B cell (primary cell): ENCODE data around the gene KIN. TPM values are rescaled to one million over a fixed set of nuclear protein-coding genes. Genes with fewer than 3 reads are reported as not detected.

ENCODE experiments used
- ATAC-seq: fragments of 200-7000 bp; cut with Tn5 transposase; one replicate; pipeline ENCODE4 v1.10.0; 2021; ENCODE audit warnings: low read depth, mild to moderate bottlenecking, moderate number of reproducible peaks, moderate library complexity
- CTCF ChIA-PET: fragments of 350-600 bp; sonication (Branson Sonifier 250); formaldehyde crosslinking; loops from one replicate; lab custom pipeline; 2021; ENCODE audit warnings: antibody characterized with exemption, inconsistent platforms; lab: Charles Lee
- POLR2A ChIA-PET: fragments of 350-600 bp; sonication (Branson Sonifier 250); formaldehyde crosslinking; loops from one replicate; lab custom pipeline; 2021; ENCODE audit warnings: antibody characterized with exemption; lab: Charles Lee
- DNase-seq: peaks from one replicate; pipeline ENCODE4 v3.0.0; 2013
- H2AFZ ChIP-seq: 2 replicates; pipeline ENCODE4 v1.6.1; 2012; ENCODE audit warnings: mild to moderate bottlenecking, low read depth, low read length; ENCODE audit not compliant: insufficient read depth, poor library complexity, severe bottlenecking
- H3K27ac ChIP-seq, 2 donors: 1 replicate in 1 of 2; 2 replicates in 1 of 2; pipeline ENCODE4 v1.5.1; 2012 to 2013; ENCODE audit warnings: low read length in 2 of 2, mild to moderate bottlenecking in 2 of 2, moderate library complexity in 1 of 2
- H3K27me3 ChIP-seq, 4 experiments: fragments of 200-600 bp in 1 of 4; sonication (generic) in 1 of 4; replicated peaks in 1 of 4; 1 replicate in 2 of 4; 2 replicates in 2 of 4; pipeline versions ENCODE4 v1.6.1 to v1.7.0; 2013 to 2016; ENCODE audit warnings: low read length in 3 of 4, mild to moderate bottlenecking in 2 of 4, mixed read lengths in 1 of 4, moderate library complexity in 1 of 4; ENCODE audit not compliant: insufficient read depth in 4 of 4, control insufficient read depth in 3 of 4; ENCODE audit errors: control extremely low read depth in 1 of 4
- H3K36me3 ChIP-seq, 2 experiments: replicated peaks in 1 of 2; 1 replicate in 1 of 2; 2 replicates in 1 of 2; pipeline versions ENCODE4 v1.6.1 to v1.7.1; 2013; ENCODE audit warnings: low read length in 1 of 2; ENCODE audit not compliant: insufficient read depth in 2 of 2, control insufficient read depth in 1 of 2; ENCODE audit errors: control extremely low read depth in 1 of 2, extremely low read depth in 1 of 2
- H3K4me1 ChIP-seq, 2 donors: fragments of 200-600 bp in 1 of 2; sonication (generic) in 1 of 2; 1 replicate in 1 of 2; 2 replicates in 1 of 2; pipeline versions ENCODE4 v1.5.1 to v1.6.1; 2013 to 2017; ENCODE audit warnings: low read length in 2 of 2; ENCODE audit not compliant: control insufficient read depth in 2 of 2, insufficient read depth in 2 of 2
- H3K4me2 ChIP-seq: replicated peaks from 2 replicates; pipeline ENCODE3; 2012; ENCODE audit warnings: mild to moderate bottlenecking, low read depth, low read length; ENCODE audit not compliant: poor library complexity, severe bottlenecking
- H3K4me3 ChIP-seq, 5 experiments: fragments of 200-600 bp in 1 of 5; sonication (generic) in 1 of 5; 1 replicate in 3 of 5; 2 replicates in 2 of 5; pipeline versions ENCODE4 v1.5.1 to v1.7.0; 2011 to 2016; ENCODE audit warnings: low read length in 4 of 5, mild to moderate bottlenecking in 4 of 5, low read depth in 2 of 5, control low read depth in 1 of 5, moderate library complexity in 1 of 5; ENCODE audit not compliant: insufficient read depth in 1 of 5; ENCODE audit errors: control extremely low read depth in 1 of 5, extremely low read depth in 1 of 5
- H3K79me2 ChIP-seq: fragments of 200-600 bp; sonication (generic); one replicate; pipeline ENCODE4 v1.6.0; 2016; ENCODE audit warnings: low read length; ENCODE audit not compliant: control insufficient read depth, insufficient read depth
- H3K9ac ChIP-seq: fragments of 200-600 bp; sonication (generic); 2 replicates; pipeline ENCODE4 v1.6.1; 2017; ENCODE audit warnings: mild to moderate bottlenecking, low read length, moderate library complexity
- H3K9me3 ChIP-seq, 3 donors: one replicate each; pipeline versions ENCODE4 v1.6.1 to v1.7.1; 2013; ENCODE audit warnings: low read length in 2 of 3; ENCODE audit not compliant: control insufficient read depth in 2 of 3, insufficient read depth in 1 of 3; ENCODE audit errors: control extremely low read depth in 1 of 3
- H4K20me1 ChIP-seq: 2 replicates; pipeline ENCODE4 v1.6.0; 2012; ENCODE audit warnings: mild to moderate bottlenecking, low read length; ENCODE audit not compliant: insufficient read depth, control insufficient read depth, poor library complexity, severe bottlenecking
- H3K27ac Mint-ChIP-seq: one replicate; pipeline ENCODE4 v1.8.0; 2021; ENCODE audit warnings: mixed read lengths
- H3K27me3 Mint-ChIP-seq: one replicate; pipeline ENCODE4 v1.8.0; 2021; ENCODE audit warnings: mixed read lengths
- H3K4me1 Mint-ChIP-seq: one replicate; pipeline ENCODE4 v1.8.0; 2021; ENCODE audit warnings: mixed read lengths
- H3K4me3 Mint-ChIP-seq: one replicate; pipeline ENCODE4 v1.8.0; 2021; ENCODE audit warnings: mixed read lengths
- H3K9me3 Mint-ChIP-seq: one replicate; pipeline ENCODE4 v1.8.0; 2022; ENCODE audit warnings: mixed read lengths; ENCODE audit not compliant: insufficient read depth
- CTCF ChIP-seq: fragments of 200-600 bp; IDR thresholded peaks from one replicate; pipeline ENCODE4 v1.8.0; 2022; ENCODE audit warnings: antibody characterized with exemption, mild to moderate bottlenecking
- EZH2 ChIP-seq: IDR thresholded peaks from 2 replicates; pipeline ENCODE4 v1.6.1; 2012; ENCODE audit warnings: borderline replicate concordance, low read depth, mild to moderate bottlenecking, moderate library complexity, low read length; ENCODE audit not compliant: insufficient read depth, poor library complexity, severe bottlenecking
- WGBS: methylation state at CpG from one replicate; pipeline ENCODE4 v1.1.5; 2013; ENCODE audit warnings: missing lambda C conversion rate; ENCODE audit not compliant: insufficient coverage; 5-methylcytosine and 5-hydroxymethylcytosine counted together
- intact Hi-C: fragments of 100-400 bp; cut with micrococcal nuclease; formaldehyde crosslinking; loops from one replicate; pipeline ENCODE4 v1.10.0; 2022
- polyA plus RNA-seq: library from polyadenylated mRNA; depleted of rRNA; stranded (reverse); fragments of >200 nt; gene quantifications from 2 replicates; pipeline ENCODE4 v1.2.3, GENCODE V29; 2012
- total RNA-seq, 2 donors: library from RNA; stranded (reverse); fragments of 120-200 nt in 1 of 2; gene quantifications; 1 replicate in 1 of 2; 2 replicates in 1 of 2; pipeline versions ENCODE4 v1.2.3 to v1.2.4, GENCODE V29; 2013 to 2022

Gene KIN
- total and polyA plus RNA-seq, 2 donors (not counting 1 experiment from before 2014, with no cell fraction given): 3.4 to 16.5 TPM

DNA sequence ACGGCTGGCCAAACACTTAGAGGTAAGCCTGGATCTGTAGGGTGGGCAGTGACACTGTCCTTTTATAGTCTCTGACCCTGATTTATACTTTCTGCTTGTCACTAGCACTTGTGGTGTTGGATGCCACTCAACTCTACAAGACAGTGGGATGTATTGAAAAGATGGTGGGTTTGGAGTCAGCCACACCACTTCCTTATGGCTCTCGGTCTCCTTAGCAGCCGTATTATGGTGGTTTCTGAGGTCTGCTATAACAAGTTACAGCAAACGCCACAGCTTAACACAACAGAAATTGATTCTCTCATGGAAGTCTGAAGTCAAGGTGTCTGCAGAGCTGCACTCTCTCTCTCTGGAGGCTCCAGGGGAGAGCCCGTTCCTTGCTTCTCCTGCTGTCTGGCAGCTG is 70.0 kb downstream of the KIN start:
- H3K27me3 Mint-ChIP-seq: peaks cover 14% of the 10 kb centered on the region
- no peaks in the 10 kb centered on the region for H4K20me1 ChIP-seq
- WGBS: 67% methylated on average over 2 of the region's 5 CpGs
- no peak for ATAC-seq
- H2AFZ ChIP-seq: no peak overlapping the region
- H3K4me3 ChIP-seq: no peak overlapping the region
- H3K27ac Mint-ChIP-seq: no peak overlapping the region
- H3K4me1 ChIP-seq: no peaks in the 10 kb centered on the region
- intact Hi-C loops: no loop called here
- peaks cover 0 to 3% (median 0%) of the 10 kb centered on the region in 3 donors for H3K9me3 ChIP-seq
- no peak overlapping the region for H3K4me3 Mint-ChIP-seq
- TF ChIP-seq EZH2: no peak
- no peak for TF ChIP-seq CTCF
- H3K36me3 ChIP-seq: no peaks in the 10 kb centered on the region
- no peak overlapping the region for H3K9ac ChIP-seq
- POLR2A ChIA-PET: no interaction called here
- no peaks in the 10 kb centered on the region for H3K4me1 Mint-ChIP-seq
- H3K27me3 ChIP-seq: peaks cover 0 to 3% (median 0%) of the 10 kb centered on the region in 4 experiments
- CTCF ChIA-PET: no interaction called here
- H3K9me3 Mint-ChIP-seq: no peaks in the 10 kb centered on the region
- no peak overlapping the region for H3K27ac ChIP-seq
- H3K79me2 ChIP-seq: no peaks in the 10 kb centered on the region
- no peak overlapping the region for H3K4me2 ChIP-seq
- no peak for DNase-seq

- POLR2A ChIA-PET: no interaction called here
Observed at GRCh38 chr10:7715515-7715914, 72.3 kb downstream of the KIN start.

More at GRCh38 chr10:7715515-7715914, 72.3 kb downstream of the KIN start:
- H3K4me3 ChIP-seq: no peak overlapping the region
- H3K27me3 ChIP-seq: peaks cover 0 to 3% (median 0%) of the 10 kb centered on the region in 4 experiments
- WGBS: 92% methylated on average over 3 of the region's 7 CpGs
- H3K4me1 Mint-ChIP-seq: no peaks in the 10 kb centered on the region
- peaks cover 2% of the 10 kb centered on the region for H3K9me3 Mint-ChIP-seq
- no peaks in the 10 kb centered on the region for H4K20me1 ChIP-seq
- H3K27ac ChIP-seq: no peak overlapping the region
- H3K9ac ChIP-seq: no peak overlapping the region
- TF ChIP-seq EZH2: no peak
- TF ChIP-seq CTCF: no peak
- DNase-seq (no peak), ATAC-seq (no peak)
- intact Hi-C loops: no loop called here
- H3K4me1 ChIP-seq: no peaks in the 10 kb centered on the region
- CTCF ChIA-PET: no interaction called here
- no peak overlapping the region for H3K4me3 Mint-ChIP-seq
- H3K4me2 ChIP-seq: no peak overlapping the region
- H3K79me2 ChIP-seq: no peaks in the 10 kb centered on the region
- H3K27ac Mint-ChIP-seq: no peak overlapping the region
- H2AFZ ChIP-seq: no peak overlapping the region
- H3K9me3 ChIP-seq: peaks cover 0 to 1% (median 0%) of the 10 kb centered on the region in 3 donors
- peaks cover 24% of the 10 kb centered on the region for H3K27me3 Mint-ChIP-seq
- H3K36me3 ChIP-seq: no peaks in the 10 kb centered on the region
